ENCODE data around the gene LPGAT1. TPM values are rescaled to one million over a fixed set of nuclear protein-coding genes. Genes with fewer than 3 reads are reported as not detected.

LPGAT1 gene
- total and polyA plus RNA-seq, 2 of the 13 experiments (the other 11 are each of a cell fraction or from before 2014, with no cell fraction given) = 12.1 to 48.3 TPM

DNA sequence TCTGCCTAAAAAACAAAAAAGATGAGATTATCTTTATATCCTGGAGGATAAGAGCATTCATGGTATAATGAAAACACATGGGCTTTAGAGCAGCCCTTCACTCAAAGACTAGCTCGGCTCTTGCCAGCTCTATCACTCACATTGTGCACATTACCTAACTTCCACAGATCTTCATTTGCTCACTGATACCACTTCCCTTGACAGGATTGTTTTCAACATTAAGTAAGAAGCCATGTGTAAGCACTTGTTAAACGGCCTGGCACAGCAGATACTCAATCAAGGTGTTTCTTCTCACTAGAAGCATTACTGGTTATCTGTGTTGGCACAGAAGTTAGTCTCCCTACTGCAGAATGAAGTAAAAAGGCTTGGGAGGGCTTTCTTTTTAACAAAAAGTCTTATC is 18.7 kb downstream of the LPGAT1 start:
- FAIRE-seq (no peak), DNase-seq (ENCODE audit: low spot score) (no peak), ATAC-seq (no peak)
- Histone ChIP-seq H3K27ac (ENCODE audit: extremely low read length, insufficient read depth, low read length) (no peak overlapping the region), H3K79me2 (ENCODE audit: insufficient read depth, low read length) (no peaks in the 10 kb centered on the region), H3K9ac (ENCODE audit: insufficient read depth, low read depth, low read length) (no peak overlapping the region), H3K9me3 (ENCODE audit: low read length) (no peaks in the 10 kb centered on the region), H3K36me3 (replicated peaks in 1 of 2; ENCODE audit: control insufficient read depth in 1 of 2, insufficient read depth in 2 of 2, low read length in 2 of 2) (peaks cover 1 to 14% of the 10 kb centered on the region in 2 experiments; a peak in 2 of 5 replicates), H3K27me3 (ENCODE audit: control insufficient read depth in 1 of 2, insufficient read depth in 2 of 2, low read length in 2 of 2) (no peaks in the 10 kb centered on the region), H3K4me2 (ENCODE audit: low read depth, low read length) (no peak overlapping the region), H3K4me3 (replicated peaks in 1 of 3; ENCODE audit: insufficient read depth in 1 of 3, low read depth in 2 of 3, low read length in 3 of 3) (no peak overlapping the region), H3K4me1 (ENCODE audit: insufficient read depth, low read length) (no peaks in the 10 kb centered on the region), H4K20me1 (ENCODE audit: insufficient read depth, low read length) (0 out of 2 replicates have a peak, but pooled peaks cover 2% of the 10 kb centered on the region), H2AFZ (ENCODE audit: low read length) (no peak overlapping the region)
- intact Hi-C loops (cut with micrococcal nuclease; ENCODE audit: unreplicated experiment) = no loop called here
- no TSS peak for BruUV-seq (replicated peaks)
- CTCF ChIA-PET (ENCODE audit: low intra/inter-chr PET ratio, low total read pairs) = no interaction called here
- in situ Hi-C loops (cut with HindIII; ENCODE audit: extremely low pct_ligation_motif_present, low pct_unique_long_range_greater_than_20kb) = no loop called here
- WGBS (ENCODE audit: low lambda C conversion rate) = 86% methylated on average over 2 of the region's 2 CpGs
- POLR2A ChIA-PET = no interaction called here
- TF ChIP-seq FOSL1 (CRISPR knock-in tag; IDR thresholded peaks at IDR 0.05; ENCODE audit: borderline replicate concordance) (no peak), ZNF44 (CRISPR knock-in tag; IDR thresholded peaks at IDR 0.05) (no peak), ETV5 (CRISPR knock-in tag; IDR thresholded peaks at IDR 0.05; ENCODE audit: borderline replicate concordance) (no peak), ZNF101 (CRISPR knock-in tag; IDR thresholded peaks at IDR 0.05; ENCODE audit: borderline replicate concordance, low read depth) (no peak), POLR2G (IDR thresholded peaks at IDR 0.05; ENCODE audit: low read depth, low read length) (no peak), THAP8 (CRISPR knock-in tag; IDR thresholded peaks at IDR 0.05; ENCODE audit: borderline replicate concordance) (no peak), ZNF264 (CRISPR knock-in tag; IDR thresholded peaks at IDR 0.05) (no peak), MAFF (IDR thresholded peaks at IDR 0.05; ENCODE audit: low read depth, low read length) (no peak), ZNF687 (CRISPR knock-in tag; IDR thresholded peaks at IDR 0.05) (no peak), GABPA (IDR thresholded peaks at IDR 0.05; ENCODE audit: low read depth, low read length) (no peak), GABPA (CRISPR knock-in tag; IDR thresholded peaks at IDR 0.05; ENCODE audit: low read depth) (no peak)
- TF ChIP-seq, protein P1, sequence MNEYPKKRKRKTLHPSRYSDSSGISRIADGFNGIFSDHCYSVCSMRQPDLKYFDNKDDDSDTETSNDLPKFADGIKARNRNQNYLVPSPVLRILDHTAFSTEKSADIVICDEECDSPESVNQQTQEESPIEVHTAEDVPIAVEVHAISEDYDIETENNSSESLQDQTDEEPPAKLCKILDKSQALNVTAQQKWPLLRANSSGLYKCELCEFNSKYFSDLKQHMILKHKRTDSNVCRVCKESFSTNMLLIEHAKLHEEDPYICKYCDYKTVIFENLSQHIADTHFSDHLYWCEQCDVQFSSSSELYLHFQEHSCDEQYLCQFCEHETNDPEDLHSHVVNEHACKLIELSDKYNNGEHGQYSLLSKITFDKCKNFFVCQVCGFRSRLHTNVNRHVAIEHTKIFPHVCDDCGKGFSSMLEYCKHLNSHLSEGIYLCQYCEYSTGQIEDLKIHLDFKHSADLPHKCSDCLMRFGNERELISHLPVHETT (CRISPR knock-in tag; conservative IDR thresholded peaks at IDR 0.05) = no peak
- TF ChIP-seq, protein P2, sequence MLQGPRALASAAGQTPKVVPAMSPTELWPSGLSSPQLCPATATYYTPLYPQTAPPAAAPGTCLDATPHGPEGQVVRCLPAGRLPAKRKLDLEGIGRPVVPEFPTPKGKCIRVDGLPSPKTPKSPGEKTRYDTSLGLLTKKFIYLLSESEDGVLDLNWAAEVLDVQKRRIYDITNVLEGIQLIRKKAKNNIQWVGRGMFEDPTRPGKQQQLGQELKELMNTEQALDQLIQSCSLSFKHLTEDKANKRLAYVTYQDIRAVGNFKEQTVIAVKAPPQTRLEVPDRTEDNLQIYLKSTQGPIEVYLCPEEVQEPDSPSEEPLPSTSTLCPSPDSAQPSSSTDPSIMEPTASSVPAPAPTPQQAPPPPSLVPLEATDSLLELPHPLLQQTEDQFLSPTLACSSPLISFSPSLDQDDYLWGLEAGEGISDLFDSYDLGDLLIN (CRISPR knock-in tag; IDR thresholded peaks at IDR 0.05; ENCODE audit: borderline replicate concordance) = no peak
- TF ChIP-seq, protein P3, sequence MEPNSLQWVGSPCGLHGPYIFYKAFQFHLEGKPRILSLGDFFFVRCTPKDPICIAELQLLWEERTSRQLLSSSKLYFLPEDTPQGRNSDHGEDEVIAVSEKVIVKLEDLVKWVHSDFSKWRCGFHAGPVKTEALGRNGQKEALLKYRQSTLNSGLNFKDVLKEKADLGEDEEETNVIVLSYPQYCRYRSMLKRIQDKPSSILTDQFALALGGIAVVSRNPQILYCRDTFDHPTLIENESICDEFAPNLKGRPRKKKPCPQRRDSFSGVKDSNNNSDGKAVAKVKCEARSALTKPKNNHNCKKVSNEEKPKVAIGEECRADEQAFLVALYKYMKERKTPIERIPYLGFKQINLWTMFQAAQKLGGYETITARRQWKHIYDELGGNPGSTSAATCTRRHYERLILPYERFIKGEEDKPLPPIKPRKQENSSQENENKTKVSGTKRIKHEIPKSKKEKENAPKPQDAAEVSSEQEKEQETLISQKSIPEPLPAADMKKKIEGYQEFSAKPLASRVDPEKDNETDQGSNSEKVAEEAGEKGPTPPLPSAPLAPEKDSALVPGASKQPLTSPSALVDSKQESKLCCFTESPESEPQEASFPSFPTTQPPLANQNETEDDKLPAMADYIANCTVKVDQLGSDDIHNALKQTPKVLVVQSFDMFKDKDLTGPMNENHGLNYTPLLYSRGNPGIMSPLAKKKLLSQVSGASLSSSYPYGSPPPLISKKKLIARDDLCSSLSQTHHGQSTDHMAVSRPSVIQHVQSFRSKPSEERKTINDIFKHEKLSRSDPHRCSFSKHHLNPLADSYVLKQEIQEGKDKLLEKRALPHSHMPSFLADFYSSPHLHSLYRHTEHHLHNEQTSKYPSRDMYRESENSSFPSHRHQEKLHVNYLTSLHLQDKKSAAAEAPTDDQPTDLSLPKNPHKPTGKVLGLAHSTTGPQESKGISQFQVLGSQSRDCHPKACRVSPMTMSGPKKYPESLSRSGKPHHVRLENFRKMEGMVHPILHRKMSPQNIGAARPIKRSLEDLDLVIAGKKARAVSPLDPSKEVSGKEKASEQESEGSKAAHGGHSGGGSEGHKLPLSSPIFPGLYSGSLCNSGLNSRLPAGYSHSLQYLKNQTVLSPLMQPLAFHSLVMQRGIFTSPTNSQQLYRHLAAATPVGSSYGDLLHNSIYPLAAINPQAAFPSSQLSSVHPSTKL (CRISPR knock-in tag; IDR thresholded peaks at IDR 0.05) = no peak

Data from HepG2 (cell line).